ENCODE measurements around the gene COX5A. TPM values are rescaled to one million over a fixed set of nuclear protein-coding genes. Genes with fewer than 3 reads are reported as not detected.
A peak's percentile ranks its signal among the peaks of the same experiment; 100 is the strongest.

Gene COX5A
- total RNA-seq, 6 experiments from 2014 or later: 130 to 169 (median 141) TPM

GRCh38 chr15:74955017-74955416 is 17.1 kb upstream of the COX5A start:
- H3K27ac ChIP-seq: peak overlapping the region in 1 of 3 donors; percentile 45
- H3K4me3 ChIP-seq: peak overlapping the region; percentile 12 to 64 (median 55)
- intact Hi-C loops (cut with DNase I): no loop called here
- TF ChIP-seq CTCF (IDR thresholded peaks at IDR 0.05) (no peak), POLR2A (IDR thresholded peaks at IDR 0.05) (no peak)
- H3K4me1 ChIP-seq: peaks cover 0 to 18% (median 0%) of the 10 kb centered on the region in 4 donors
- H3K27me3 ChIP-seq: peaks cover 0 to 6% of the 10 kb centered on the region in 2 donors
- WGBS (ENCODE audit: insufficient coverage, low coverage, low lambda C conversion rate, missing lambda C conversion rate): 66% methylated on average over 4 of the region's 8 CpGs
- no peaks in the 10 kb centered on the region for H3K9me3 ChIP-seq
- ATAC-seq (no peak), DNase-seq (no peak)
- no peaks in the 10 kb centered on the region for H3K36me3 ChIP-seq

- Histone ChIP-seq H3K4me1 (peaks cover 0 to 18% (median 0%) of the 10 kb centered on the region in 4 donors), H3K9me3 (no peaks in the 10 kb centered on the region), H3K27ac (no peak overlapping the region), H3K4me3 (peak overlapping the region in 2 of 3 donors; percentile 12 to 64), H3K27me3 (peaks cover 0 to 6% of the 10 kb centered on the region in 2 donors), H3K36me3 (no peaks in the 10 kb centered on the region)
- TF ChIP-seq POLR2A (IDR thresholded peaks at IDR 0.05) (no peak), CTCF (IDR thresholded peaks at IDR 0.05) (no peak)
- ATAC-seq (peak in 2 of 4 donors; percentile 2 to 3), DNase-seq (no peak)
- intact Hi-C loops (cut with DNase I): no loop called here
Measured at GRCh38 chr15:74954515-74954914, 16.6 kb upstream of the COX5A start.

GRCh38 chr15:74951006-74951405 is 13.1 kb upstream of the COX5A start:
- ATAC-seq (no peak), DNase-seq (no peak)
- intact Hi-C loops (cut with DNase I): no loop called here
- no peaks in the 10 kb centered on the region for H3K27me3 ChIP-seq
- no peaks in the 10 kb centered on the region for H3K9me3 ChIP-seq
- no peak overlapping the region for H3K27ac ChIP-seq
- no peaks in the 10 kb centered on the region for H3K36me3 ChIP-seq
- TF ChIP-seq POLR2A (IDR thresholded peaks at IDR 0.05) (no peak), CTCF (IDR thresholded peaks at IDR 0.05) (no peak)
- H3K4me1 ChIP-seq: peaks cover 0 to 2% (median 0%) of the 10 kb centered on the region in 4 donors
- H3K4me3 ChIP-seq: no peak overlapping the region
- WGBS (ENCODE audit: insufficient coverage, low coverage, low lambda C conversion rate, missing lambda C conversion rate): 61% methylated on average over 3 of the region's 3 CpGs

GRCh38 chr15:74950078-74950908 is 12.4 kb upstream of the COX5A start:
- peak; percentile 86 to 95 (median 90) for ATAC-seq
- peak in 2 of 3 donors; percentile 37 to 69 for DNase-seq
- H3K4me3 ChIP-seq: no peak overlapping the region
- H3K4me1 ChIP-seq: no peaks in the 10 kb centered on the region
- WGBS (ENCODE audit: insufficient coverage, low coverage, low lambda C conversion rate, missing lambda C conversion rate): 42% methylated on average over 5 of the region's 7 CpGs
- intact Hi-C loops (cut with DNase I): no loop called here
- no peaks in the 10 kb centered on the region for H3K27me3 ChIP-seq
- no peak overlapping the region for H3K27ac ChIP-seq
- no peaks in the 10 kb centered on the region for H3K9me3 ChIP-seq
- no peak for TF ChIP-seq POLR2A (IDR thresholded peaks at IDR 0.05)
- TF ChIP-seq CTCF (IDR thresholded peaks at IDR 0.05): peak; percentile 92 to 99 (median 94)
- no peaks in the 10 kb centered on the region for H3K36me3 ChIP-seq

Measured in right lobe of liver (tissue), 6 donors.